Measurements from ENCODE around the gene PRKD1. TPM values are rescaled to one million over a fixed set of nuclear protein-coding genes. Genes with fewer than 3 reads are reported as not detected.
A peak's percentile ranks its signal among the peaks of the same experiment; 100 is the strongest.

Gene PRKD1
- total RNA-seq, 1 donor from 2014 or later = 17.2 TPM

GRCh38 chr14:29905543-29905942 is 22.1 kb downstream of the PRKD1 start:
- ATAC-seq (peak; percentile 73), DNase-seq (no peak)
- intact Hi-C loops (cut with DNase I) = no loop called here
- Histone ChIP-seq H3K4me1 (peaks cover 7% of the 10 kb centered on the region), H3K27me3 (no peaks in the 10 kb centered on the region), H3K36me3 (no peaks in the 10 kb centered on the region), H3K27ac (no peak overlapping the region), H3K9me3 (no peaks in the 10 kb centered on the region), H3K4me3 (no peak overlapping the region)
- no peak for TF ChIP-seq CTCF (IDR thresholded peaks at IDR 0.05)

- Histone ChIP-seq H3K36me3 (no peaks in the 10 kb centered on the region), H3K27ac (no peak overlapping the region), H3K27me3 (no peaks in the 10 kb centered on the region), H3K4me3 (no peak overlapping the region), H3K4me1 (no peaks in the 10 kb centered on the region), H3K9me3 (no peaks in the 10 kb centered on the region)
- ATAC-seq (no peak), DNase-seq (no peak)
- TF ChIP-seq CTCF (IDR thresholded peaks at IDR 0.05) = no peak
- intact Hi-C loops (cut with DNase I) = no loop called here
Observed at GRCh38 chr14:29900609-29901350, 26.9 kb downstream of the PRKD1 start.

- Histone ChIP-seq H3K36me3 (no peaks in the 10 kb centered on the region), H3K27ac (no peak overlapping the region), H3K4me3 (no peak overlapping the region), H3K4me1 (no peaks in the 10 kb centered on the region), H3K27me3 (no peaks in the 10 kb centered on the region), H3K9me3 (no peaks in the 10 kb centered on the region)
- TF ChIP-seq CTCF (IDR thresholded peaks at IDR 0.05) = no peak
- intact Hi-C loops (cut with DNase I) = no loop called here
- ATAC-seq (no peak), DNase-seq (no peak)
Observed at GRCh38 chr14:29898470-29898869, 29.2 kb downstream of the PRKD1 start.

GRCh38 chr14:29897181-29897580 is 30.5 kb downstream of the PRKD1 start:
- no peak overlapping the region for H3K4me3 ChIP-seq
- H3K9me3 ChIP-seq = no peaks in the 10 kb centered on the region
- intact Hi-C loops (cut with DNase I) = no loop called here
- ATAC-seq = no peak
- H3K36me3 ChIP-seq = no peaks in the 10 kb centered on the region
- H3K4me1 ChIP-seq = no peaks in the 10 kb centered on the region
- H3K27me3 ChIP-seq = no peaks in the 10 kb centered on the region
- H3K27ac ChIP-seq = no peak overlapping the region
- no peak for DNase-seq
- TF ChIP-seq CTCF (IDR thresholded peaks at IDR 0.05) = no peak

GRCh38 chr14:29896354-29896821 is 31.3 kb downstream of the PRKD1 start:
- no peak overlapping the region for H3K27ac ChIP-seq
- no peaks in the 10 kb centered on the region for H3K9me3 ChIP-seq
- no peaks in the 10 kb centered on the region for H3K27me3 ChIP-seq
- H3K4me3 ChIP-seq = no peak overlapping the region
- no peak for ATAC-seq
- intact Hi-C loops (cut with DNase I) = no loop called here
- no peaks in the 10 kb centered on the region for H3K36me3 ChIP-seq
- DNase-seq = no peak
- no peaks in the 10 kb centered on the region for H3K4me1 ChIP-seq
- TF ChIP-seq CTCF (IDR thresholded peaks at IDR 0.05) = no peak

Measured in upper lobe of right lung (tissue), 1 donor.